Measurements from ENCODE around the gene FAF1. TPM values are rescaled to one million over a fixed set of nuclear protein-coding genes. Genes with fewer than 3 reads are reported as not detected.

FAF1 gene
- total and polyA plus RNA-seq, 2 of the 8 experiments (the other 6 are each of a cell fraction or from before 2014, with no cell fraction given), result 10.8 to 65.9 TPM

DNA sequence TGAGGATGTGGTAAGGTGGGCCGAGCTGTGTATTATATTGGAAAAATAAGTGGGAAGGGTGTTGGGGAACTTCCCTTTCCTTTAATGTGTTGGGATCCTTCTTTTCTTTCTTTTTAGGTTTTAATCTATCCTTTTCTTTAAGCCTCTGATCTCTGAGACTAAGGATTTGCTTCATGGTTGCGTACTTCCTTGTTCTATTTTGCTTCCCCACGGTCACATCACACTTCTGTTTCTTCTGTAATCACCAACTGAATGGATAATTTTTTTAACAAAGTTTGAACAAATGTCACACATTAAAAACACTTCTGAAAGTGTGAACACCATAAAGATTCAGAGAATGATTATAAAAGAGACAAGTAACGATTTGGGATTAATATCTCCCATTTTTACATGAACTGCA lies 554.3 kb downstream of the FAF1 start (continued):
- TF ChIP-seq POLR2A (IDR thresholded peaks at IDR 0.05; ENCODE audit: control extremely low read depth in 1 of 2, low read depth in 2 of 2, low read length in 2 of 2), result no peak
- TF ChIP-seq TBP (IDR thresholded peaks at IDR 0.05; ENCODE audit: low read depth, low read length), result no peak
- TF ChIP-seq HDAC6 (IDR thresholded peaks at IDR 0.05; ENCODE audit: low read depth, low read length), result no peak
- no peak for TF ChIP-seq RNF2 (IDR thresholded peaks at IDR 0.05; ENCODE audit: borderline replicate concordance, low read depth, low read length, missing control alignments, poor library complexity, severe bottlenecking)

Data from H1 (cell line).